HPDE6-E6E7 (cell line): ENCODE measurements around the gene TUB.

Experiments used
- DNase-seq: peaks from one replicate; pipeline ENCODE4 v3.0.0; 2011; ENCODE audit warnings: missing footprints; ENCODE audit errors: extremely low spot score

TUB gene

DNA sequence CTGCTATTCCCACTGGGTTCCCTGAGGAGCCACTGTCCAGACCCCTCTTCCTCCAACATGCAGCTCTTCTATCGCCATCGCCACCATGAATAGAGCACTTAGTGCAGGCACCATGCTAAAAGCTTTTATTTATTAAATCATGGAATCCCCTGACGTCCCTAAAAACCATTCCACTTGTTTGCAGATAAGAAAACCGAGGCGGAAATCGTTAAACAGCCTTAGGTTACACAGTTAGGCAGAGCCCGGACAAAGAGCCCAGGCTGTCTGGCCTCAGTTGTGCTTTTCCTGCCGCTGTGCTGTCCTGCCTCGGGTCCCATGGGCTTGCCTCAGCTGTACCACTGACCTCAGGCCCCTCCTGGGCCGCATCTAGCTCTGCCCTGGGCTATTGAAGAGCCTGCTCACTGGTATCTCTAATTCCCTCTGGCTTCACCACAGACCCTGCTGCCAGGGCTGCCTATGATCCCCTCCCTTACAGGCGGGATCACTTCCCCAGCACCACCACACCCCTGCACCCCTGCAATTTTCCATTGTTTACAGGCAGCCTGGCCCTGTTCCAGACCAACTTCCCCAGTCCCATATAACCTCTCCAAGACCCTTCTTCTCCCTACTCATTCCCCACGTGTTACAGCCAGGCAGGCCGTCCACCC lies 13.0 kb upstream of the TUB start:
- no peak for DNase-seq

DNA sequence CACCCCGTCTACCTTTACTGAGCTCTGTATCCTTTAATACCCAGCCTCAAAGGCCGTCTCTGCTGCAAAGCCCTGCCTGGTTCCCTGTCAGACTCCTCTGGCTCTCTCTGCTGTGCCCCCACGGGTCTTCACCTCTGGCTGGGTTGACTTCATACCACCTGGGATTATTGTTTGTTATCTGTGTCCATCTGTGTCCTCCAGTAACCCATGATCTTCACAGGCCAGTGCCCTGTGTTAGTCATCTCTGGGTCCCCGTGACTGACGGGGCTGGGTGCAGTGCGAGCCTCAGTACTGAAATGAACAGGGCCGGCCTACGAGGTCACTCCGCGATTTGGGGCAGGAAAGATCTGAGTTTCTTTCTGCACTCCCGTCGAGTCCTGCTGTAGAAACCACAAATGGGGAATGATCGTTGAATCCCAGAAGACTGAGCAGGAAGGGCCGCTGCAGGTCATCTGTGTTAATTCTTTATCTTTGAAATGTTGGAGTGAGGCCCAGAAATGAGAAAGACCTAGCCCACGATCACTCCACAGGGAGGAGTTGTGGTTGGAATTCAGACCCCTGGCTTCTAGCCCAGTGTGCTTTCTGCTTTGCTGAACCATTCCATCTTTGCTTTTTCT lies 12.3 kb upstream of the TUB start:
- DNase-seq, result peak; percentile 15

DNA sequence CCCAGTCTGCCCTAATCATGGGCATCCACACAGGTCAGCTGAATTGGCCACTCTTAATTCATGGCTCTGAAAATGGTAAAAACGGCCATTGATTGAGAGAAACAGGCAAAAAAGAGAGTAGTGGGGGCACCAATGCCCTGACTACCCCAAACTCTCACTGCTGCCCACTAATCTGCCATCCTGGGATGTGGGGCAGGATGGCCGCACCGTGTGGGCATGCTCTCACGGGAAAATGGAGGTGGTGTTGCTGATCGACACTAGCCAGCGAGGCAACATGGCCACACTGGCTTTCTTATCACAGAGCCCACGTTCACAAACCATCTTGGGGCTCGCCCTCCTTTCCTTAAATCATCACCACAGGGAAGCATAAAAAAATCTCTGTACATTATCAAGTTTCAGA lies 11.2 kb upstream of the TUB start:
- no peak for DNase-seq

DNA sequence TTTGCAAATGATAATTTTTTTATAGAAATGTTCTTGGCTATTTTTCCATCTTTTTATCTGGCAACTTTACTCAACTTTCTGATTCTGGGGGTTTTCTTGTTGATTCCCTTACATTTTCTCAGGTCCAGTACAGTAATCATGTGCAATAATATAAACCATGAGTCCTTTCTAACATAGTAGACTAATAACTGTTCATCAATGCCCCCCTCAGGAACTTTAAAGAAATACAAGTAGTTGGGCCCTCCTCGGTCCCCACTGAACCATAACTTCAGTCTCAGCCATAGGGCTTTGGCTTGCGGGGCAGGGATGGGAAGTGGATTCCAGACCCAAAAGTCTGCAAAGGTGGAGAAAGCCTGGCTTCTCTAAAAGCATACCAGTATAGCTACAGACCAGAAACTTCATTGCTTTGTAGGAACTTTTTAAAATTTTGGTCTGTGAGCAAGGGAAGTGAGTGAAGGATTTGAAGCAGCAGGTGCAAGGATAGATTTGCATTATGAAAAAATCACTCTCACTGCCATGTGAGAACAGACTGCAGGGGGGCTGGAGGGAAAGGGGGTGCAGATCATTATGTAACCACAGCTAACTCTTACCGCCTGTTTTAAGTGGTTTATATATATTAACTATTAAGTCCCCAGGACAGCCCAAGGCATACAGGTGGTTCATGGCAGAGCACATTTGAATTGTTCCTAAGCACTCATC lies 10.4 kb upstream of the TUB start:
- peak; percentile 33 for DNase-seq

DNA sequence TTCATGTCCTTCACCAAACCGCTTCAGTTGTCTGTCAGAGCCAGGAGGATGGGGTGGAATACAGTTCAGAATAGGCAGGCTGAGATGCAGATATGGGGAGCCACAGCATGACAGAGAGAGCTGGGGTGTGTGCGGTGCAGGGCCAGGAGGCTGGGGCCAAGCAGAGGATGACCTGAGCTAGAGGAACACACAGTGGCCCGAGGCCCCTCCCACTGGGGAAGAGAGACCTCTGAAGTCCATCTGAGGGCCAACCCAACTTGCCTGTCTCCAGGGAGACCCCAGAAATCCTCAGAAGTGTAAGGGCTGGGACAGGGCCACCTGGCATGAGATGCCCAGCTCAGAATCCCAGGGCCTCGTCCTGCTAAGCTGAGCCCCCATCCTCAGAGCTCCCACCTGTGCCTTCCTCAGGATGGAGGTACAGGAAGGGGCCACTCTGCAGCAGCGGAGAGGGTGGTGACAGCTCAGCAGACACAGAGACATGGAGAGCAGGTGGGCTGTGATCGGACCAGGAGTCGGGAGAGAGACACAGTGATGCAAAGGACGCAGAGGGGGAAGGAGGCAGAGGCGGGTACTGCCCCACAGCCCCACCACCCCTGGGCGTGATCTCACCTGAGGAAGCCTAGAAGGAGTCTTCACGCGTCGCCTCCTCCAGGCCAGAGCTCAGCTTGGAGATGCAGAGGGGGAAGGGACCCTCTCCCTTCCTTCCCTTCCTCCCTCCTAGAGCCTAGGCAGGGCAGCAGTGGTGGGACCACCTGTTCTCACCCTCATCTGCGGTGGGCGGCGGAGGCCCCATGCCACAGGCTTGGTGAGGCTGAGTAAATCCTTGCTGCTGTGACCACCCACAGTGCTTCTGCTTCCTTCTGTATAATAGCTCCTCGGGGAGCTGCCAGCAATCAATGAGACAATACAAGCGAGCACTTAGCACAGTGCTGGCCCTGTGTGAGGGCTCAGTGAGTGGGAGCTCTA lies 9.1 kb upstream of the TUB start:
- no peak for DNase-seq

DNA sequence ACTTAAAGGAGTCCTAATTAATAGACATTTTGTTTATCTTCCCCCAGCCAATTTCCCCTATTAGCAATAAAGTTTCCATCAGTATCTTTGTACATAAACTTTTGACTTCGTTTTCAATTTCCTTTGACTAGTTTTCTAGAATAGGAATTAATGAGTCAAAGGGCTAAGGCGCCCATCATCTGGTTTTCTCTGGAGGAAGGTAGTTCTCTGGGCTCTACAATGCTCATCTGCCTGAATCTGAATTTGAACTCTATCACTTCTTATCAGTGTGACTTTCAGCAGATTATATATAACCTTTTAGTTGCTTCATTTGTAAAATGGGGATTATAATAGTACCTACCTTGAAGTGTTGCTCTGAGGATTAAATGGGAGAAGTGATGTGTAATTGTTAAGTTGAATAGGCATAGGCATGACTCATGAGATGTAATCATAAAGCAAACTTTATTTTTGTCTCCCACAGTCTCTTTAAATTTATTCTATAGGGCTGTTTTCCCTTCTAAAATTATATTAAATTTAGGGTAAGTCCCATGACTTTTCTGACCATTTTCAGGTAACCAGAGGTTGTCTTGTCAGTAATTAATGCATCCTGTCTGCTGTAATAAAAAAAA lies 5.8 kb upstream of the TUB start:
- DNase-seq, result no peak

DNA sequence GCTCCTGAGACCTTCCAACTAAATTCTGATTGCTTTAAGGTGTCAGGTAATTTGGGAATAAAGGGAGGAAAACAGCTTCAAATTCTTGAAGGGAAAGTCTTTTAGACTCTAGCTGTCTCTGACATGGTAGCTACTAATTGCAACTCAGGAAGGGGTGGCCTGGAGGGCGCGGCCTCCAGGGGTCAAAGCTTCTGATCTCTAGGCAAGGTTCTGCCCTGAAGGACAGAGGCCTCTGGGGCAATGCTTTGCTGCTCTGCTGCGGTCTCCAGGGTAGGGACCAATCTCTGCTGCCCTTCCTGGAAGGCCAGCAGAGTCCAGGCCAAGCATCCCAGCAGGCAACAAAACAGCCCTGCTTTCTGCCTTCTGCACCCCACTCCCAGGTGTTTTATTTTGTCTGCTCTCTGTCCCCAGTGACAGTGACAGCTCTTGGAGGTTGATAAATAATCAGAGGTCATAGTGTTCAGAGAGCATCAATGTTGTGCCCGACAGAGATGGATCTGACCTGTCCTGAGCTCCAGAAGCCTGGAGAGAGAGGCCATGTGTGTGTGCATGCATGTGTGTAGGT lies 1.8 kb upstream of the TUB start:
- DNase-seq, result no peak

DNA sequence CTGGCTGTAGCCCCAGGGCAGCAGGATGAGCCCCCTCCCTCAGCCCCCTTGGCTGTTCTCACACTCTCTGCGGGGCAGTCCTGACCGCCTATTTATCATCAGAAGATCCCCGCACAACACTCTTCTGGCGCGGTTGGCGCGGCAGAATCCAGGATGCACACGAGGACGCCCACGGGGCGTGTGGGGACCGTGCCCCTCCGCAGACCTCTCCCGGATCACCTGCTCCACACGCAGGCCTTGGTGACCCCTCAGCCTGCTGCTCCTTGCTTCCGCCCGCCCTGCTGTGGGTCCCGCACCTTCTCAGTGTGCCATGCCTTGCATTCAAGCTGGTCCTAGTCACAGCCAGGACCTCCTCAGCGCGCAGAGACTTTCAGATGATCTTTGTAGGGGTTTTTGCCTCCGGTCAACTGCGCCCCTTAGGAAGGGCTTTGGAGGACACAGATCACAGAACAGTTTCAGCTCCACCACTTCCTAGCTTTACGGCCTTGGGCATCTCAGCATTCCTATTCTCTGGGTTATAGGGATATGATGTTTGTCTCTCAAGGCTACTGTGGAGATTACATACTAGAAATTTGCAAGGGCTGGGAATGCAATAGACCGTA lies 841 bp upstream of the TUB start:
- no peak for DNase-seq

DNA sequence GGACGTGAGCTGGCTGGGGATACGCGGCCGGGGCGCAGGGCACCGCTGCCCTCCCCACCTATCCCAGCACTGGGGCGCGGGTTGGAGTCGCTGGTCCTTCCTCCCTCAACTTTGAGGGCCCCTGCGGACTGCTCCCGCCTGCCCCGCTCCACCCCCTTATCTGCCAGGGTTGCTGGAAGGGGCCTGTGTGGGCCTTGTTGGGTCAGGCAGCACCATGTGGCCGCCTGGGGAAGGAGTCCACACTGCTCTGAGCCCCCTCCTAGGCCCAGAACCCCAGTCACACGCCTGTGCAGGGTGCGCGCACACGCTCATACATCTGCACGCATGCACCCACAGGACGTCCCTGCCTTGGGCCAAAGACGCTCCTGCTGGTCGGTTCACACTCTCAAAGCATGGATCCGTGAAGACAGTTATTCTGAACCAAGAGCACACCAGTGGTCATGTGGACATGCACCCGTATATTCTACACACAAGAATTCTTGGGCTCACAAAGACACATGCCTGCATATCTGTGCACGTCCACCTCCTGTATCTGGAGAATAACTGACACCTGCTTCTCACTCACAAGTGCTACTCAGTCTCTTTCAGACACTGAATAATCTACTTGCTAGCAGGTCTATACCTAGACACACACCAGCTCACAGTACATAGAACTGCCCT lies 710 bp downstream of the TUB start:
- DNase-seq, result no peak

DNA sequence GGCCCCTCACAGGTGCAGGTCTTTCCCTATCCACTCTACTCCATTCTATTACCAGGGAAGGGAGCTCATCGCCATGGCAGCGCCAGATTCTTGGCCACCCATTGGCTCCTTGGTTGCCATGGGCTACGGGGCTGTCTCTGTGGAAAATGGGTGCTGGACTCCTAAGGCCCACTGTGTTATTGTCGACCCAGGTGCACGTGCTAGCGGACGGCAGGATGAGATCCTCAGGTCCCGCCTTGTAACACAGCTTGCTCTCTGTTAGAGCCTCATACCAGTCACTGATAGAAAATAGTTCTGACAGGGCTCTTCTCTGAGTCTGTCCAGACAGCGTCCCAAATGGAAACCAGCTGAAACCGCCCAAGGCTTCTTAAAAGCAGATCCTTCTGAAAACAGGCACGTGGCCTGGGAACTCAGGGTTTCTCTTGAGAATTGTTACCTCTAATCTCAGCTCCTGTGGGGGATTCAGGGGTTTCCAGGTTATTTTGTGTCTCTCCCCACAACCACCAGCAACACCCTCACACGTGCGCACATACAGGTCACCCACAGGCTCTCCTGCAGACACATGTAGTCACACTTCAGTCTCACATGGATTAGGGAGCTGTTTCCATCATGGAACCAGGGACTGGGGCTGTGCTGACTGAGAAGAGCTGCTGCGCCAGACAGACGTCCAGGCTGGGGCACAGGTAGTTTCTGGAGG lies 1.5 kb downstream of the TUB start:
- no peak for DNase-seq

DNA sequence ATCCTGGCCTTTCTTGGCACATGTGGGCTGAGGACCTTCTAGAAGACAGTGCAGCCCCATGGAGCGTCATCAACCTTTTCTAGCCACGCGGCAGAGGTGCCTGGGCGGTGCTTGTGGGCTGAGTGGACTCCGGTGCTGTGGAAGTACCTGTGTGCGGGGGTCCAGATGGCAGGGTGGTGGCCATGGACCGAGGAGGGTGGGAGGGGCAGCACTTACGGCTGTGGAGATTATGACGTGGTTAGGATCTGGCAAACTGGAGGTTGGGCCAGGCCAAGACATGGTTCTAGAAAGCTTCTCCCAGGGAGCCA lies 2.0 kb downstream of the TUB start:
- DNase-seq, result no peak

DNA sequence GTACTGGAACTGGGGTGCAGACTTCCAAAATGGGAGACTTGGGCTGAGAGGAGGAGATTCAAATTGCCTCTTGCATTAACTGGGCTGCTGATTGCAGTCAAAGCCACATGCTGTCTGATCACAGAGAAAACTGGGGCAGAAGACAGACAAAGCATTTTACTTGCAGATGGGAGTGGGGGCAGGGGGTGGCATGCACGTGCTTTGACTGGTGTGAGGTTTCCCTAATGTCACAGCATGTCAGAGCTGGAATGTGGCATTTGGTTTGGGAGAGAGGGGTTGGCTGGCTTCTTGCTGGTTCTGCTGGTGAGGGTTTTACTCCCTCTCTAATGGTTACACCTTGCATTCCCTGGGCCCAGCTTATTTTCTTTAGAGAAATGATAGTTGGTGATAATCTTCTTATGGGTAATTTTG lies 2.9 kb downstream of the TUB start:
- DNase-seq, result no peak

DNA sequence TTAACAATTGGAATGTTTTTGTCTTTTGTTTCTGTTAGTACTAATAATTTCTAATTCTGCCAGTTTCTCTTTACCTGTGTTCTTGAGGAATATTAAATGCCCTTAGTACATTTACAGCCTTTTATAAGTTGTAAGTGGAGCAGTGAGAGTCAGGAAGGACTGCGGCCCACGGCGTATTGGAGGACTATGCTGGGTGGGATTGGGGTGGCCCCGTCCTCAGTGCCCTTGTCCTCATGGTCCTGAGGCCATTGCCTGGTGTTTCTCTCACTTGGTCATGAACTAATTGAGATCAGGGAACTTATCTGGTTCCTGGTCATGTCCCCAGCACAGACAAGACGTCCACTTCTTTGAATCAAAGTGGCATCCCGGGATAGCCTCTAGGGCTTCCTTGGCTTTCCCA lies 3.3 kb downstream of the TUB start:
- DNase-seq, result no peak

DNA sequence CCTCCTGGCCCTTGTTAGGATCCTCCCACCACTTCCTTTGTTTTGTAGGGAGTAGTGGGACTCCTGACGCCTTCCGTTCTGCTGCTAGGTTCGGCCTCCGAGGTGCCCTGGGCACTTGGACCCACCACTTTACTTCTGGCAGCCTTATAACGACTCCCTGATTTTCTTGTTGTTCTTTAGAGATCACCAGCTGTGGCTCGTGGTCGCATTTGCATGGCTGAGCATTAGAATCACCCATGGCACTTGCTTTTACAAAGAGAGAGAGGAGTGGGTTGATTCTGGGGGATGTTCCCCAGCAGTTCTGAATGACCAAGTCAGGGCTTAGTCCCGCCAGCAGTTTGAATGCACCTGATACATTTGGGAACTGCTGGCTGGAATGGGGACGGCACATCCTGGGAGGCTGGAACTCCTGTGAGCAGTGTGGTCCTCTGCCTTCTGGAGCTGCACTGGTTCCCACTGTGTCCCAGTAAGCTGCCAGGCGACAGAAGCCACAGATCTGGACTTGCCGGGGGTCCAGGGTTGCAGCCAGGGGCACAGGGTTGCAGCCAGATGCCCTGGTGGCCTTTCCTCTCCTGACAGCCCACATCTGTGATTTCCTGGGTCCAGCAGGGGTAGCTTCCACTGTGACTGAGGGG lies 4.1 kb downstream of the TUB start:
- DNase-seq, result no peak

DNA sequence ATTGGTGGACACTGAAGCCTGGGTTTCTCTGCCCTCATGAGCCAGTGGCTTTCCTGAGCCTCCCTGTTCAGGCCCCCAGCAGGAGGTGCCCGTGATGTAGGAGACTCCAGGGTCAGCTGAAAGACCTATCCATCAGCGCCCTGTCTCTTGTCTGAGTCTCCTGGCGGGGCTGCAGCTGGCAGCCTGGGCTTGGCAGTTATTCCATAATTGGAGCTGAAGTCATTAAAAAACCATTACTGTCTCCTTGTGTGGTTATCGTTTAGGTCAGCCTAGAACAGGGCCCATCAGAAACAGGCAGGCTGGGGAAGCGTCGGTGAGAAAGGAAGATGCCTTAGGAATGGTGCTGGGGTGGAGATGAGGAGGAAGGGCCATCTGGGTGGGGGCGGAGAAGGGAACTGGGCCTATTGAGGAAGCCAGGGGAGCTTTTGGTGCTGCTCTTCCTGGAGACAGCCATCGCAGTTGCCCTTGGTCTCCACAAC lies 5.0 kb downstream of the TUB start:
- DNase-seq, result no peak

DNA sequence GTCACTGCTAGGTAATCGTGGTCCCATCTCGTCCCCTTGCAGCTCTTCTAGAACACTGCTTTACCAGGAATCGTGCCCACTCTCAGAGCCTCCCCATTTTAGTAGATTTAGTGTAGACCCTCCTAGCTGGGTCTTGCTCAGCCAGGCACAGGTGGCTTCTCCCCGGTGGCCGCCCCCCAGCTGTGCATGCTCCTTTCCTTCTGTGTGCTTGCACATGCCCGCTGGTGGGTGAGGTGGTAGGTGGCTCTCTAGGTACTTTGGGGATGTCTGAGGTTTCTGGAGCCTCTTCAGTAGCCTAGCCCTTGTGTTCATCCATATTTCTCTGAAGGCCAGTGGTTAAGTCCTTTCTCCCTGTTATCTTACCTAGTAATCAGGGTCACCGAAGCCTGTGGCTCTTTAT lies 5.6 kb downstream of the TUB start:
- no peak for DNase-seq

DNA sequence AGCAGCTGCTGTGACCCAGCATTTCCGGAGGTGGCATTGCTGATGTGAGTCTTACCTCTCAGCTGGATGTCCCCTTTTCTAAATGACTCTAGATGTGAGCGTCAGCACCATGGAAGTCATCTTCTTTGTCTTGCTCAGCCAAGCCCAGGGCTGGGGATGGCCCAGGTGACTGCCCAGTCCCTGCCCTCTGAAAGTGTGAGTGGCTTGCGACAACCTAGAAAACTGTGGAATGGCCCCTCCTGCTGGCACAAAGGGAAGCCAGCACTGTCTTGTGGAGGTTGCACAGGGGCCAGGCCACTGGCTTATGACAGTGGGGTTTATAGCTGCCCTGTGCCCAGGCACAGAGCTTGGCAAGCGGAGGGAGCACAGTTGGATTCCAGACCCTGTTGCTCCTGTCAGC lies 6.2 kb downstream of the TUB start:
- no peak for DNase-seq

DNA sequence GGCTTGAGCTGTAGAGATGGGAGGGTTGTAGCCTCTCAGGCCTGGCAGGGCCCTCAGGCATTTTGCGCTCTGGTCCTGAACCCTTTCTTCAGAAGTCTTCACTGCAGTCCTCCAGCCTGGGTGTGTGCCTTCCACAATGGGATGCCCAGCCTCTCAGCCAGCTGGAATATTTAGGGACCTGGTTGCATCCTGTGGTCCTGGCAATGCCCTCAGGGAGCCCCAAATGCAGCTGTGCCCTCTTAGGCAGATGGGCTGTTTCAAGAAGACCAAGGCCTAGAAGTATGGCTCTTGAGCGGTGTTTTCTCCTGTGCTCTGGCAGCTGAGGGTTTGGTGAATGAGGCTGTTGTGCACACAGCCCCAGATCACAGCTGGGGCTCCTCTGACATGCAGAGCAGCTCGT lies 6.7 kb downstream of the TUB start:
- DNase-seq, result no peak

DNA sequence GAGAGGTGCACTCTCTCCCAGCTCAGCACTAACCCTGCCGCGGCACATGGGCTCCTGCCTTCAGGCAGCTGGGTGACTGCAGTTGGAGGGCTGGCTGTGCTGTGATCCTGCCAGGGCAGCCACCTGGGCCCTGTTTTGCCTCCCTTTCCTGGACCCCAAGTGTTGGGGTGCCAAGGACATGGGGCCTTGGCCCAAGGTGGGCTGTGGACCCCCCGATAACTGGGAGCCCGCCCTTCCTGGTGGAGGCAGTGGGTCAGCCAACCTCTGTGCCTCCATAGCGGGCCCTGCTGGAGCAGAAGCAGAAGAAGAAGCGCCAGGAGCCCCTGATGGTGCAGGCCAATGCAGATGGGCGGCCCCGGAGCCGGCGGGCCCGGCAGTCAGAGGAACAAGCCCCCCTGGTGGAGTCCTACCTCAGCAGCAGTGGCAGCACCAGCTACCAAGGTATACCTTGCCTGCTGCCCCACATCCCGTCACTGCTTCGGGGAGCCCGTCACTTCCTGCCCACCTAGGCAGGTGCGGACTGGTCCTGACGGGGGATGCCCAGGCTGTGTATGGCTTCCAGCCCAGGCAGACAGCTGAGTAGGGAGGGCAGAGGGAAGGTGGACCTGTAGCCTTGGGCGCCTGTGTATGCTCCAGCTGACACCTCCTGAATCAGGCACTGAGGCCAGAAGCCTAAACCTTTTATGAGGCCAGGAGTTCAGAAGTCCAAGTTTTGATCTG lies 8.9 kb downstream of the TUB start:
- DNase-seq, result no peak
